Measurements from ENCODE around the gene ARHGAP6.
A peak's percentile ranks its signal among the peaks of the same experiment; 100 is the strongest.

The ARHGAP6 gene

GRCh38 chrX:11439846-11440245, 225.9 kb downstream of the ARHGAP6 start:
- Histone ChIP-seq H4K20me1 (no peaks in the 10 kb centered on the region), H3K27me3 (peaks cover 96 to 100% (median 100%) of the 10 kb centered on the region in 11 experiments), H3K4me1 (peaks cover 13 to 54% (median 31%) of the 10 kb centered on the region in 10 experiments; a peak in 19 of 20 replicates), H3K9me3 (replicated peaks in 1 of 11) (peaks cover 5 to 21% (median 12%) of the 10 kb centered on the region in 11 experiments; a peak in 12 of 22 replicates), H3K4me2 (peak overlapping the region in 1 of 11 experiments; percentile 17; a peak in 3 of 22 replicates), H3K9ac (no peak overlapping the region), H3K27ac (no peak overlapping the region), H3K36me3 (no peaks in the 10 kb centered on the region), H3K4me3 (no peak overlapping the region)
- TF ChIP-seq Cebpa-rat (IDR thresholded peaks at IDR 0.05) = no peak

- Histone ChIP-seq H4K20me1 (no peaks in the 10 kb centered on the region), H3K9ac (no peak overlapping the region), H3K36me3 (no peaks in the 10 kb centered on the region), H3K4me1 (peaks cover 13 to 54% (median 31%) of the 10 kb centered on the region in 10 experiments; a peak in 19 of 20 replicates), H3K27ac (peak overlapping the region in 2 of 11 experiments; percentile 60 to 63; a peak in 2 of 22 replicates), H3K27me3 (peaks cover 96 to 100% (median 100%) of the 10 kb centered on the region in 11 experiments), H3K4me2 (peak overlapping the region; percentile 59 to 80 (median 68); a peak in 19 of 22 replicates), H3K4me3 (peak overlapping the region in 1 of 10 experiments; percentile 35; a peak in 1 of 20 replicates), H3K9me3 (replicated peaks in 1 of 11) (peaks cover 0 to 12% (median 7%) of the 10 kb centered on the region in 11 experiments; a peak in 9 of 22 replicates)
- no peak for TF ChIP-seq Cebpa-rat (IDR thresholded peaks at IDR 0.05)
Observed at GRCh38 chrX:11438767-11439166, 227.0 kb downstream of the ARHGAP6 start.

DNA sequence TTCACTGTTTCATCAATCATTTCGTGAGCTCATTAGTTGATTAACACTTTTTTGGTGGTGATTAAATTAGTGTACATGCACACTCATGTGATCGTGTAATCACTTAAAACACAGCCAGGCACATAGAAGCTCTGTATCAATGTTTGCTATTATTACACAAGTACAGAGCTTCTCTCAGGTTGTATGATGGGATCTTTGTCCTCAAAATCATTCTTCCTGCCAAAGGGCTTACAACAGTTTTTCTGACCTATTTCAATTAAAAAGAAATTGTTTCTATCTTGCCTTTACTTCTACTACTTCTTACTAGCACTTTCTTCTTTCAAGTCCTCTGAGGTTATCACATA, 227.4 kb downstream of the ARHGAP6 start:
- no peak for TF ChIP-seq Cebpa-rat (IDR thresholded peaks at IDR 0.05)
- peaks cover 98 to 100% (median 100%) of the 10 kb centered on the region in 11 experiments for H3K27me3 ChIP-seq
- no peaks in the 10 kb centered on the region for H4K20me1 ChIP-seq
- peaks cover 13 to 54% (median 31%) of the 10 kb centered on the region in 10 experiments; a peak in 19 of 20 replicates for H3K4me1 ChIP-seq
- peaks cover 0 to 12% (median 3%) of the 10 kb centered on the region in 11 experiments; a peak in 8 of 22 replicates for H3K9me3 ChIP-seq (replicated peaks in 1 of 11)
- no peaks in the 10 kb centered on the region for H3K36me3 ChIP-seq
- peak overlapping the region; percentile 59 to 80 (median 68) for H3K4me2 ChIP-seq
- H3K27ac ChIP-seq = peak overlapping the region in 4 of 11 experiments; percentile 45 to 63 (median 54); a peak in 5 of 22 replicates
- peak overlapping the region in 3 of 11 experiments; percentile 34 to 52 (median 49); a peak in 5 of 22 replicates for H3K9ac ChIP-seq
- H3K4me3 ChIP-seq = peak overlapping the region in 5 of 10 experiments; percentile 18 to 49 (median 35); a peak in 5 of 20 replicates

- H3K27ac ChIP-seq = peak overlapping the region in 9 of 11 experiments; percentile 20 to 63 (median 42); a peak in 14 of 22 replicates
- H3K4me2 ChIP-seq = peak overlapping the region; percentile 59 to 80 (median 68)
- peak overlapping the region in 8 of 11 experiments; percentile 5 to 52 (median 32); a peak in 10 of 22 replicates for H3K9ac ChIP-seq
- H3K4me1 ChIP-seq = peaks cover 13 to 54% (median 31%) of the 10 kb centered on the region in 10 experiments; a peak in 19 of 20 replicates
- TF ChIP-seq Cebpa-rat (IDR thresholded peaks at IDR 0.05) = no peak
- H3K9me3 ChIP-seq (replicated peaks in 1 of 11) = 0 out of 22 replicates have a peak, but pooled peaks cover 0 to 12% (median 0%) of the 10 kb centered on the region in 11 experiments
- no peaks in the 10 kb centered on the region for H4K20me1 ChIP-seq
- peak overlapping the region in 7 of 10 experiments; percentile 2 to 49 (median 26); a peak in 9 of 20 replicates for H3K4me3 ChIP-seq
- H3K36me3 ChIP-seq = no peaks in the 10 kb centered on the region
- H3K27me3 ChIP-seq = peaks cover 98 to 100% (median 100%) of the 10 kb centered on the region in 11 experiments
Observed at GRCh38 chrX:11437642-11438379, 227.9 kb downstream of the ARHGAP6 start.

DNA sequence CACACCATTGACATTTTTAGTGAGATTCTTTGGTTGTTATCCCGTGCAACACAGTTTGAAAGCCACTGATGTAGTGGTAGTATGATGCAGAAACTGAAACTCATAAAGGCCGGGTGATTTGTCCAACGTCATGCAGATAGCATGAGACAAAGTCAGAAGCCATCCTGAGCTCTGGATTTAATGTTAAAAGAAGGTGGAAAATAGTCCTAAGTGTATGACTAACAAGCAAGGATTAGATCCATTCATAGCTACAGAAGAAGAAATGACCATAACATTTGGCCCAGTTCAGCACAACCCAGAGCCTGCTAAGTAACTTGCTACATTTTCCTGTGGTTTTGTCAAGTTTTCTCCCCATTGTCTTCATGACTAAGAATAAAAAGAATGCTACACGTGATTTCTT, 230.2 kb downstream of the ARHGAP6 start:
- H3K36me3 ChIP-seq = no peaks in the 10 kb centered on the region
- H3K27me3 ChIP-seq = peaks cover 97 to 100% (median 100%) of the 10 kb centered on the region in 11 experiments
- H3K9ac ChIP-seq = no peak overlapping the region
- no peak overlapping the region for H3K4me3 ChIP-seq
- H3K4me2 ChIP-seq = peak overlapping the region in 7 of 11 experiments; percentile 3 to 35 (median 17); a peak in 4 of 22 replicates
- H3K27ac ChIP-seq = no peak overlapping the region
- TF ChIP-seq Cebpa-rat (IDR thresholded peaks at IDR 0.05) = no peak
- peaks cover 13 to 49% (median 38%) of the 10 kb centered on the region in 10 experiments; a peak in 19 of 20 replicates for H3K4me1 ChIP-seq
- 0 out of 22 replicates have a peak, but pooled peaks cover 0 to 12% (median 0%) of the 10 kb centered on the region in 11 experiments for H3K9me3 ChIP-seq (replicated peaks in 1 of 11)
- H4K20me1 ChIP-seq = no peaks in the 10 kb centered on the region; a peak in 1 of 22 replicates

DNA sequence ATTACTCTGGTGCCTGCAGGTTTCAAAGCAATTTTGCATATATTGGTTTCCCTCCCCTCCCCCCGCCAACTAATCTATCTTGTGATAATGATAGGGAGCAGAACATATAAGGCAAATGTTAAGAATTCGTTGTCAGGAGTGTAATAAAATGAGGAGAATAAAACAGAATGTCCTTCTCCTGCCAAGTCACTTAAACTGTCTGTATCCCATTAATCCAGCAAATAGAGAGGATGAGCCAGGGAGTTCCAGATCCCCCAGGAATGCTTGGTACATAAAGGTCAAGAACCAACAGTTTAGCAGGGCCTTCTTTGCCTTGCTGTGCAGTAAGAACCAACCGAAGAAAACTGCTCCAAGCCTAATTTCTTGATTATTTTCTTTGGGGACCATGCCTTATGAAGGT, 231.1 kb downstream of the ARHGAP6 start:
- Histone ChIP-seq H3K9me3 (replicated peaks in 1 of 11) (0 out of 22 replicates have a peak, but pooled peaks cover 0 to 9% (median 0%) of the 10 kb centered on the region in 11 experiments), H3K4me1 (peaks cover 13 to 51% (median 32%) of the 10 kb centered on the region in 10 experiments; a peak in 19 of 20 replicates), H3K27me3 (peaks cover 95 to 100% (median 99%) of the 10 kb centered on the region in 11 experiments), H4K20me1 (no peaks in the 10 kb centered on the region; a peak in 1 of 22 replicates), H3K4me2 (no peak overlapping the region), H3K4me3 (no peak overlapping the region), H3K9ac (no peak overlapping the region), H3K27ac (no peak overlapping the region), H3K36me3 (no peaks in the 10 kb centered on the region)
- no peak for TF ChIP-seq Cebpa-rat (IDR thresholded peaks at IDR 0.05)

DNA sequence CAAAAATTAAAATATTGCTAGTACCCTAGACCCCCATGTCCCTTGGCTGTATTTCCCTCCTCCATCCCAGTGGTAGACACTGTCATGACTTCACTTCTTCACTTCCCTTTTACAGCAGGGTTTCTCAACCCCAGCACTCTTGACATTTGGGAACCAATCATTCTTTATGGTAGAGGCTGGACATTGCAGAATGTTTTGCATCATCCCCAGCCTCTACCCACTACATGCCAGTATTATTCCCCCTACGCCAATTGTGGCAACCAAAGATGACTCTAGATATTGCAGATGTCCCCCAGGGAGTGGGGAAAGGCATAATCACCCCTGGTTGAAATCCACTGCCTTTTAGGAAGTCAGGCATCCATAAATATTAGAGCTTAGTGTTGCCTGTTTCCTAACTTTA, 233.9 kb downstream of the ARHGAP6 start:
- peak overlapping the region in 2 of 11 experiments; percentile 13 to 21; a peak in 2 of 22 replicates for H3K4me2 ChIP-seq
- no peaks in the 10 kb centered on the region for H3K36me3 ChIP-seq
- H3K27me3 ChIP-seq = peaks cover 87 to 97% (median 93%) of the 10 kb centered on the region in 11 experiments
- peak in 5 of 11 experiments; percentile 22 to 47 (median 31); a peak in 2 of 22 replicates for TF ChIP-seq Cebpa-rat (IDR thresholded peaks at IDR 0.05)
- H3K4me1 ChIP-seq = peaks cover 0 to 38% (median 6%) of the 10 kb centered on the region in 10 experiments; a peak in 11 of 20 replicates
- peak overlapping the region in 4 of 11 experiments; percentile 22 to 60 (median 42); a peak in 6 of 22 replicates for H3K27ac ChIP-seq
- no peaks in the 10 kb centered on the region; a peak in 1 of 22 replicates for H4K20me1 ChIP-seq
- peaks cover 0 to 20% (median 7%) of the 10 kb centered on the region in 11 experiments; a peak in 10 of 22 replicates for H3K9me3 ChIP-seq (replicated peaks in 1 of 11)
- no peak overlapping the region for H3K9ac ChIP-seq
- H3K4me3 ChIP-seq = no peak overlapping the region

DNA sequence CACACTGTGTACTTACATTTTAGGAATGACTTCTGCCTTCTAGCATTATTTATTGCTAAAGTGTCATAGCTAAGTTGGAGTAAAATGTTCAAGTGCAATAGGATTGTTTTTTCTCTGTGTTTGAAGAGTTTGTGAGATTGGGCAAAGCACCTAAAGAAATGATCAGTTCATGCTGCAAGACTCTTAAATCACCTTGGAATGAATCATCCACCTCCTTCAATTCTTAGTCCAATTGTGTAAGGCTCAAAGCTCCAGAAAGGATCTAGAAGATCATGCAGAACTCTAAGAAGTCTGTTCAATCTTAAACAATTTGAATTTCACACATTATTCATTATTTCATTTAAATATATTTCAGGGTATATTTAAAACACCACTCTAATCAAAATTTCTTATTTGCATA, 235.4 kb downstream of the ARHGAP6 start:
- Histone ChIP-seq H3K27me3 (peaks cover 87 to 97% (median 93%) of the 10 kb centered on the region in 11 experiments), H4K20me1 (no peaks in the 10 kb centered on the region; a peak in 1 of 22 replicates), H3K9ac (0 out of 22 replicates have a peak overlapping the region, but pooled peaks of 1 of the 11 experiments have one; percentile 0), H3K9me3 (replicated peaks in 1 of 11) (peaks cover 0 to 23% (median 8%) of the 10 kb centered on the region in 11 experiments; a peak in 10 of 22 replicates), H3K4me2 (peak overlapping the region in 2 of 11 experiments; percentile 7 to 12; a peak in 2 of 22 replicates), H3K4me1 (peaks cover 0 to 33% (median under 1%) of the 10 kb centered on the region in 10 experiments; a peak in 9 of 20 replicates), H3K36me3 (no peaks in the 10 kb centered on the region), H3K4me3 (no peak overlapping the region), H3K27ac (peak overlapping the region in 3 of 11 experiments; percentile 27 to 57 (median 45); a peak in 4 of 22 replicates)
- no peak for TF ChIP-seq Cebpa-rat (IDR thresholded peaks at IDR 0.05)
